H1 (cell line): ENCODE measurements around the gene RBM10.

ENCODE experiments used
- ATF2 ChIP-seq: IDR thresholded peaks from 2 replicates; pipeline ENCODE4 v1.6.1; 2012; ENCODE audit warnings: low read length, inconsistent platforms
- CTCF ChIP-seq, 3 experiments: IDR thresholded peaks; 1 replicate in 2 of 3; 2 replicates in 1 of 3; pipeline versions ENCODE4 v1.5.1 to v1.6.1; 2011; ENCODE audit warnings: low read length in 3 of 3, mild to moderate bottlenecking in 3 of 3, inconsistent platforms in 2 of 3, low read depth in 1 of 3, moderate library complexity in 1 of 3; ENCODE audit not compliant: insufficient read depth in 1 of 3; ENCODE audit errors: control extremely low read depth in 1 of 3
- EZH2 ChIP-seq: fragments of 200-600 bp; sonication (generic); IDR thresholded peaks from 2 replicates; pipeline ENCODE4 v1.7.1; 2012; ENCODE audit warnings: low read depth, mild to moderate bottlenecking, moderate library complexity, low read length, inconsistent platforms; ENCODE audit not compliant: severe bottlenecking
- GABPA ChIP-seq: IDR thresholded peaks from 2 replicates; pipeline ENCODE4 v1.6.1; 2011; ENCODE audit warnings: mild to moderate bottlenecking, low read length, moderate library complexity, borderline replicate concordance; ENCODE audit not compliant: insufficient read depth
- HDAC2 ChIP-seq, 2 experiments: fragments of 300-600 bp in 1 of 2; sonication (generic) in 1 of 2; IDR thresholded peaks; 2 replicates each; pipeline ENCODE4 v1.6.1; 2011 to 2012; ENCODE audit warnings: low read depth in 2 of 2, low read length in 2 of 2, mild to moderate bottlenecking in 2 of 2, moderate library complexity in 2 of 2, borderline replicate concordance in 1 of 2, inconsistent platforms in 1 of 2
- JUND ChIP-seq: IDR thresholded peaks from 2 replicates; pipeline ENCODE4 v1.6.1; 2011; ENCODE audit warnings: mild to moderate bottlenecking, improper control_type of control experiment, low read length
- KDM5A ChIP-seq: fragments of 200-600 bp; IDR thresholded peaks from 2 replicates; pipeline ENCODE4 v1.7.1; 2012; ENCODE audit warnings: mild to moderate bottlenecking, low read length, inconsistent platforms, mixed read lengths
- POLR2A ChIP-seq, 2 experiments: IDR thresholded peaks; 1 replicate in 1 of 2; 2 replicates in 1 of 2; pipeline ENCODE4 v1.6.1; 2011; ENCODE audit warnings: low read depth in 2 of 2, low read length in 2 of 2, mild to moderate bottlenecking in 2 of 2; ENCODE audit errors: control extremely low read depth in 1 of 2
- RFX5 ChIP-seq: IDR thresholded peaks from 2 replicates; pipeline ENCODE4 v1.6.1; 2011; ENCODE audit warnings: low read depth, low read length, improper control_type of control experiment, borderline replicate concordance
- SP4 ChIP-seq: IDR thresholded peaks from 2 replicates; pipeline ENCODE4 v1.6.1; 2012; ENCODE audit warnings: low read length, inconsistent platforms
- USF2 ChIP-seq: IDR thresholded peaks from 2 replicates; pipeline ENCODE4 v1.6.1; 2011; ENCODE audit warnings: low read length, improper control_type of control experiment
- ZNF274 ChIP-seq: IDR thresholded peaks from 2 replicates; pipeline ENCODE4 v1.7.0; 2012; ENCODE audit warnings: low read length, borderline replicate concordance; ENCODE audit errors: extremely low read depth

GRCh38 chrX:47224896-47225290, 79.9 kb downstream of the RBM10 start:
- no peak for TF ChIP-seq KDM5A
- TF ChIP-seq ATF2 = no peak
- TF ChIP-seq USF2 = no peak
- TF ChIP-seq RFX5 = no peak
- TF ChIP-seq GABPA = no peak
- no peak for TF ChIP-seq CTCF (IDR thresholded peaks at IDR 0.05; ENCODE audit: control extremely low read depth in 1 of 3, insufficient read depth in 1 of 3, low read depth in 1 of 3, low read length in 3 of 3)
- no peak for TF ChIP-seq SP4
- no peak for TF ChIP-seq JUND
- no peak for TF ChIP-seq EZH2
- no peak for TF ChIP-seq HDAC2 (IDR thresholded peaks at IDR 0.05; ENCODE audit: borderline replicate concordance in 1 of 2, low read depth in 2 of 2, low read length in 2 of 2)
- no peak for TF ChIP-seq POLR2A (IDR thresholded peaks at IDR 0.05; ENCODE audit: control extremely low read depth in 1 of 2, low read depth in 2 of 2, low read length in 2 of 2)
- TF ChIP-seq ZNF274 = no peak
